MM.1S (cell line): Measurements from ENCODE around the gene KCND2.

Source experiments
- CTCF ChIP-seq: fragments of 300-600 bp; sonication (generic); IDR thresholded peaks from 2 replicates; pipeline ENCODE4 v1.5.1; 2016; ENCODE audit warnings: antibody characterized with exemption, low read length, mixed read lengths
- EZH2 ChIP-seq: fragments of 300-600 bp; sonication (generic); optimal IDR thresholded peaks from 2 replicates; pipeline ENCODE3; 2017; ENCODE audit warnings: low read depth, mild to moderate bottlenecking, antibody characterized with exemption, low read length, mixed read lengths

- TF ChIP-seq CTCF (no peak), EZH2 (no peak)
Measured at GRCh38 chr7:120740348-120740747, 467.4 kb downstream of the KCND2 start.
